Activated effector memory CD4-positive, alpha-beta T cell treated with anti-CD3 and anti-CD28 coated beads, Interleukin-2, amount 50 U/mL, for 16 hours (primary cell): Measurements from ENCODE around the gene PRSS36.
"Not testable (repeated sequence)": the region's sequence is repeated elsewhere in the genome, so short reads cannot be mapped to it uniquely, and the experiment has no call there.

Source experiments
- DNase-seq: peaks from one replicate; pipeline ENCODE4 v3.0.0-alpha.2; 2020

Gene PRSS36

GRCh38 chr16:31141489-31142108 is 8.3 kb downstream of the PRSS36 start:
- DNase-seq, result peak; percentile 65

- not testable (repeated sequence) for DNase-seq
Measured at GRCh38 chr16:31141071-31141469, 8.8 kb downstream of the PRSS36 start.

GRCh38 chr16:31138621-31139578 is 11.0 kb downstream of the PRSS36 start:
- DNase-seq, result no peak

- not testable (repeated sequence) for DNase-seq
Measured at GRCh38 chr16:31136822-31137499, 12.9 kb downstream of the PRSS36 start.

- no peak for DNase-seq
Measured at GRCh38 chr16:31136287-31136662, 13.6 kb downstream of the PRSS36 start.

GRCh38 chr16:31135535-31136286 is 14.2 kb downstream of the PRSS36 start, which contains the start of gene PRSS8:
Gene PRSS8, minus strand, starts transcription at chr16:31135727. Its CDS starts 229 bp downstream, at chr16:31135498.
- DNase-seq, result no peak

GRCh38 chr16:31134625-31135534 is 15.0 kb downstream of the PRSS36 start:
- no peak for DNase-seq

GRCh38 chr16:31134091-31134571 is 15.7 kb downstream of the PRSS36 start:
- DNase-seq, result no peak

- no peak for DNase-seq
Measured at GRCh38 chr16:31133046-31133501, 16.8 kb downstream of the PRSS36 start.

GRCh38 chr16:31132303-31132979 is 17.4 kb downstream of the PRSS36 start:
- DNase-seq, result no peak

- no peak for DNase-seq
Measured at GRCh38 chr16:31131841-31132271, 18.0 kb downstream of the PRSS36 start.

GRCh38 chr16:31131416-31131815 is 18.4 kb downstream of the PRSS36 start:
- DNase-seq, result no peak

GRCh38 chr16:31130899-31131298 is 19.0 kb downstream of the PRSS36 start:
- no peak for DNase-seq

- DNase-seq, result no peak
Measured at GRCh38 chr16:31130336-31130891, 19.5 kb downstream of the PRSS36 start.

- DNase-seq, result no peak
Measured at GRCh38 chr16:31129568-31130335, 20.1 kb downstream of the PRSS36 start.

GRCh38 chr16:31128711-31129567 is 20.9 kb downstream of the PRSS36 start:
- DNase-seq, result no peak

- DNase-seq, result no peak
Measured at GRCh38 chr16:31127182-31127581, 22.7 kb downstream of the PRSS36 start.

- no peak for DNase-seq
Measured at GRCh38 chr16:31125844-31126243, 24.0 kb downstream of the PRSS36 start.
